Fibroblast of lung (primary cell): Measurements from ENCODE around the gene IL16. TPM values are rescaled to one million over a fixed set of nuclear protein-coding genes. Genes with fewer than 3 reads are reported as not detected.

Source experiments
- DNase-seq, 2 donors: peaks; one replicate each; pipeline versions ENCODE4 v3.0.0 to v3.0.0-alpha.2; 2010; ENCODE audit warnings: low read depth in 2 of 2
- H2AFZ ChIP-seq: 2 replicates; pipeline ENCODE4 v1.5.1; 2012; ENCODE audit warnings: low read length, control low read depth, inconsistent platforms
- H3K27ac ChIP-seq: 2 replicates; pipeline ENCODE4 v1.5.1; 2011; ENCODE audit warnings: low read length, control low read depth; ENCODE audit not compliant: insufficient read depth
- H3K27me3 ChIP-seq: 2 replicates; pipeline ENCODE4 v1.5.1; 2011; ENCODE audit warnings: mild to moderate bottlenecking, low read length; ENCODE audit not compliant: control insufficient read depth, insufficient read depth
- H3K36me3 ChIP-seq: 2 replicates; pipeline ENCODE4 v1.5.1; 2011; ENCODE audit warnings: low read length; ENCODE audit not compliant: control insufficient read depth, insufficient read depth
- H3K4me1 ChIP-seq: 2 replicates; pipeline ENCODE4 v1.5.1; 2011; ENCODE audit warnings: low read length; ENCODE audit not compliant: control insufficient read depth, insufficient read depth; ENCODE audit errors: extremely low read depth
- H3K4me2 ChIP-seq: 2 replicates; pipeline ENCODE4 v1.5.1; 2011; ENCODE audit warnings: low read length, control low read depth; ENCODE audit not compliant: insufficient read depth; ENCODE audit errors: extremely low read depth
- H3K4me3 ChIP-seq, 4 experiments: fragments of 200-600 bp in 1 of 4; sonication (generic) in 1 of 4; replicated peaks in 1 of 4; 2 replicates each; pipeline ENCODE4 v1.5.1; 2011 to 2016; ENCODE audit warnings: low read length in 4 of 4, low read depth in 3 of 4, mild to moderate bottlenecking in 3 of 4, control low read depth in 2 of 4, inconsistent platforms in 1 of 4, mixed read lengths in 1 of 4; ENCODE audit not compliant: insufficient read depth in 1 of 4; ENCODE audit errors: control extremely low read depth in 1 of 4
- H3K79me2 ChIP-seq: 2 replicates; pipeline ENCODE4 v1.5.1; 2012; ENCODE audit warnings: mild to moderate bottlenecking, low read length, inconsistent platforms; ENCODE audit not compliant: control insufficient read depth, insufficient read depth
- H3K9ac ChIP-seq: 2 replicates; pipeline ENCODE4 v1.5.1; 2011; ENCODE audit warnings: mild to moderate bottlenecking, low read length, control low read depth; ENCODE audit not compliant: insufficient read depth
- H3K9me3 ChIP-seq: 2 replicates; pipeline ENCODE4 v1.5.1; 2012; ENCODE audit warnings: low read depth, low read length; ENCODE audit not compliant: control insufficient read depth, insufficient read depth
- H4K20me1 ChIP-seq: 2 replicates; pipeline ENCODE4 v1.5.1; 2011; ENCODE audit warnings: low read length; ENCODE audit not compliant: control insufficient read depth, insufficient read depth; ENCODE audit errors: extremely low read depth
- CTCF ChIP-seq, 2 donors: IDR thresholded peaks in 1 of 2; conservative IDR thresholded peaks in 1 of 2; 1 replicate in 1 of 2; 2 replicates in 1 of 2; pipeline ENCODE4 v1.5.1; 2011 to 2012; ENCODE audit warnings: low read length in 2 of 2, control low read depth in 1 of 2, inconsistent platforms in 1 of 2, low read depth in 1 of 2, mild to moderate bottlenecking in 1 of 2
- EZH2 ChIP-seq: IDR thresholded peaks from 2 replicates; pipeline ENCODE4 v1.5.1; 2012; ENCODE audit warnings: low read length, control low read depth, mild to moderate bottlenecking; ENCODE audit errors: missing control alignments
- polyA plus RNA-seq, 2 donors: library from polyadenylated mRNA; depleted of rRNA in 1 of 2; stranded (reverse) in 1 of 2; unstranded in 1 of 2; fragments of >200 nt; gene quantifications; 2 replicates each; pipeline ENCODE4 v1.2.1, GENCODE V29; 2011 to 2012; ENCODE audit warnings: missing spikeins in 1 of 2
- total RNA-seq: library from RNA; depleted of rRNA; stranded (reverse); fragments of >200 nt; gene quantifications from 2 replicates; pipeline ENCODE4 v1.2.1, GENCODE V29; 2014

IL16 gene
- total and polyA plus RNA-seq, 2 donors (not counting 1 experiment from before 2014, with no cell fraction given), result 0.96 to 5.0 TPM

GRCh38 chr15:81332326-81332725, 135.6 kb downstream of the IL16 start:
- DNase-seq, result no peak
- Histone ChIP-seq H3K4me1 (peaks cover 5% of the 10 kb centered on the region), H3K27ac (no peak overlapping the region), H3K4me2 (no peak overlapping the region), H3K27me3 (no peaks in the 10 kb centered on the region), H2AFZ (no peak overlapping the region), H3K4me3 (no peak overlapping the region), H3K9ac (no peak overlapping the region), H3K79me2 (no peaks in the 10 kb centered on the region), H3K9me3 (no peaks in the 10 kb centered on the region), H3K36me3 (no peaks in the 10 kb centered on the region), H4K20me1 (no peaks in the 10 kb centered on the region)
- TF ChIP-seq CTCF (conservative IDR thresholded peaks at IDR 0.05 in 1 of 2, IDR thresholded peaks at IDR 0.05 in 1 of 2; ENCODE audit: low read depth in 1 of 2, low read length in 2 of 2) (no peak), EZH2 (no peak)

GRCh38 chr15:81333363-81333762, 136.7 kb downstream of the IL16 start:
- H4K20me1 ChIP-seq, result no peaks in the 10 kb centered on the region
- no peak overlapping the region for H3K4me3 ChIP-seq
- no peaks in the 10 kb centered on the region for H3K9me3 ChIP-seq
- TF ChIP-seq EZH2, result no peak
- H3K36me3 ChIP-seq, result no peaks in the 10 kb centered on the region
- H3K27ac ChIP-seq, result no peak overlapping the region
- H2AFZ ChIP-seq, result no peak overlapping the region
- H3K27me3 ChIP-seq, result no peaks in the 10 kb centered on the region
- H3K79me2 ChIP-seq, result no peaks in the 10 kb centered on the region
- no peak overlapping the region for H3K9ac ChIP-seq
- peaks cover 10% of the 10 kb centered on the region for H3K4me1 ChIP-seq
- H3K4me2 ChIP-seq, result no peak overlapping the region
- no peak for DNase-seq

- H3K9me3 ChIP-seq, result no peaks in the 10 kb centered on the region
- H2AFZ ChIP-seq, result no peak overlapping the region
- no peak overlapping the region for H3K27ac ChIP-seq
- H3K79me2 ChIP-seq, result no peaks in the 10 kb centered on the region
- no peak overlapping the region for H3K9ac ChIP-seq
- no peak overlapping the region for H3K4me3 ChIP-seq
- DNase-seq, result peak in 1 of 2 donors; percentile 39
- H3K27me3 ChIP-seq, result no peaks in the 10 kb centered on the region
- no peaks in the 10 kb centered on the region for H4K20me1 ChIP-seq
- peaks cover 12% of the 10 kb centered on the region for H3K4me1 ChIP-seq
- TF ChIP-seq CTCF (conservative IDR thresholded peaks at IDR 0.05 in 1 of 2, IDR thresholded peaks at IDR 0.05 in 1 of 2; ENCODE audit: low read depth in 1 of 2, low read length in 2 of 2), result no peak
- no peak for TF ChIP-seq EZH2
- H3K36me3 ChIP-seq, result no peaks in the 10 kb centered on the region
- H3K4me2 ChIP-seq, result no peak overlapping the region
Measured at GRCh38 chr15:81334768-81335435, 138.2 kb downstream of the IL16 start.
